Fibroblast of mammary gland (primary cell): ENCODE measurements around the gene CEP250.
A peak's percentile ranks its signal among the peaks of the same experiment; 100 is the strongest.

Experiments used
- DNase-seq: peaks from one replicate; pipeline ENCODE4 v3.0.0-alpha.2; 2010; ENCODE audit warnings: low read depth
- H3K4me3 ChIP-seq: 2 replicates; pipeline ENCODE4 v1.5.1; 2011; ENCODE audit warnings: low read depth, mild to moderate bottlenecking, low read length, moderate library complexity; ENCODE audit not compliant: control insufficient read depth
- TF ChIP-seq, protein P1 (sequence below): conservative IDR thresholded peaks from 2 replicates; pipeline ENCODE4 v1.5.1; 2011; ENCODE audit warnings: low read depth, low read length, inconsistent platforms; ENCODE audit not compliant: control insufficient read depth, insufficient read depth

Gene CEP250

DNA sequence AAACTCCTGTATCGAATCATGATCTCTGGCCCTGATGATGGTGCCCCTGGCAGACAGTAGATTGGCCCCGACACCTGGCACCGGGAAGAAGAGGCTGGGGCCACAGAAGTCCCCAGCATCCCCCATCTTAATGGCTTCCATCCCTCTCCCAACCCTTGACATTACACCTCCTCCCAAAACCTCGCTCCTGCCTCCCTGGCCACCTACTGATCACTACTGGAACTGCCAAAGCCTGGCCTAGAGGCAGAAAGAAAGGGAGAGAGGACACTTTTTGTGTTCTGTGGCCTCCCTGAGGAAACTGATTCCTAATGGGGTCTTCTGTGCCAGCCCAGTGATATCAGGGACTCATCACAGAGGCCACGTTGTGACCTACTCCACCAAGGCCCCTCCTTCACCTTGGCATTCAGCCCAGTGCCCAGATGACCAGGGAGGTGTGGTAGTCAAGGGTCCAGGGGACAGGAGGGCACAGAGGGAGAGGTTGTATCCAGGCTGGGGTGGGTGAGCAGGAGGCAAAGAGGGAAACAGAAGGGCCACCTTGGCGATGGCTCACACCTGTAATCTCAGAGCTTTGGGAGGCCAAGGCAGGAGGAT lies 68.0 kb downstream of the CEP250 start:
- DNase-seq = peak; percentile 7
- H3K4me3 ChIP-seq = no peak overlapping the region
- TF ChIP-seq, protein P1, sequence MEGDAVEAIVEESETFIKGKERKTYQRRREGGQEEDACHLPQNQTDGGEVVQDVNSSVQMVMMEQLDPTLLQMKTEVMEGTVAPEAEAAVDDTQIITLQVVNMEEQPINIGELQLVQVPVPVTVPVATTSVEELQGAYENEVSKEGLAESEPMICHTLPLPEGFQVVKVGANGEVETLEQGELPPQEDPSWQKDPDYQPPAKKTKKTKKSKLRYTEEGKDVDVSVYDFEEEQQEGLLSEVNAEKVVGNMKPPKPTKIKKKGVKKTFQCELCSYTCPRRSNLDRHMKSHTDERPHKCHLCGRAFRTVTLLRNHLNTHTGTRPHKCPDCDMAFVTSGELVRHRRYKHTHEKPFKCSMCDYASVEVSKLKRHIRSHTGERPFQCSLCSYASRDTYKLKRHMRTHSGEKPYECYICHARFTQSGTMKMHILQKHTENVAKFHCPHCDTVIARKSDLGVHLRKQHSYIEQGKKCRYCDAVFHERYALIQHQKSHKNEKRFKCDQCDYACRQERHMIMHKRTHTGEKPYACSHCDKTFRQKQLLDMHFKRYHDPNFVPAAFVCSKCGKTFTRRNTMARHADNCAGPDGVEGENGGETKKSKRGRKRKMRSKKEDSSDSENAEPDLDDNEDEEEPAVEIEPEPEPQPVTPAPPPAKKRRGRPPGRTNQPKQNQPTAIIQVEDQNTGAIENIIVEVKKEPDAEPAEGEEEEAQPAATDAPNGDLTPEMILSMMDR = peak; percentile 67

DNA sequence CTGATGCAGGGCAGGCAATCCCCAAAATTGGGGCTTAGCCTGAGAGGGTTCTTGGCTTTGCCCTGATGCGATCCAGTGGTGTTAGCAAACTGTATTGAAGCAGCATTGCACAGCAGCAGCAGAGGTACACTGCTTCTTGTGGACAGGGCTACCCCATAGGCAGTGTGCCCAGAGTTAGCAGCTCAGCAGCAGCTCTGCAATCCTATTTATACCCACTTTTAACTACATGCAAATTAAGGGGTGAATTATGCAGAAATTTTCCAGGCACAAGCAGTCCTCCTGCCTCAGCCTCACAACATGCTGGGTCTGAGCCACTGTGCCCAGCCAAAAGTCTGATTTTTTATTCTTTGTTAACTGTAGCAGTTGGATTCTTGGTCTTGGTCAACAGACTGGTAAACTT lies 70.2 kb downstream of the CEP250 start:
- TF ChIP-seq, protein P1 = no peak
- H3K4me3 ChIP-seq = no peak overlapping the region
- DNase-seq = no peak

DNA sequence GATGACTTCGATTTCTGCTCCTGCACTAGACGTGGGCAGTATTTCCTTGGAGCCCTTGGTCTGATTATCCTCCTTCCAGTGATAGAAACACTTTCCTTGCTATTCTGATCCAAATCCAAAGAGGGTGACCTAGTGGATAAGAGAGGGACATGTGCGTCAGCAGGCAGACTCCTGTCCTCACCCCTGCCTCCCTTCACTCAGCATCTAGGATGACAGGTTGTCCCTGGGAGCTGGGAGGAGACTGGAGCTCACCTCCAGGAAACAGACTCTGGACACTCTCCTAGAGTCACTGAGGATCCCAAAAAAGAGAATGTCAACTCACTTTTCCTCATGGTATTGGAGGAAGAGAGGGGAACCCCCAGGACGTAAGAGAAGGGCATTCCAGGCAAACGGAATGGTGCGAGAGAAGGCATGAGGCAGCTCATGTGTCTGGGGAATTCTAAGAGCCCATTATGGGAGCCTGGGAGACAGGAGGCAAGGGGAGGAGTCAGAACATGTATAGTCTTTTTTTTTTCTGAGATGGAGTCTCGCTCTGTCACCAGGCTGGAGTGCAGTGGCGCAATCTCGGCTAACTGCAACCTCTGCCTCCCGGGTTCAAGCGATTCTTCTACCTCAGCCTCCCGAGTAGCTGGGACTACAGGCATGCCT lies 71.8 kb downstream of the CEP250 start:
- TF ChIP-seq, protein P1 = no peak
- no peak overlapping the region for H3K4me3 ChIP-seq
- no peak for DNase-seq

DNA sequence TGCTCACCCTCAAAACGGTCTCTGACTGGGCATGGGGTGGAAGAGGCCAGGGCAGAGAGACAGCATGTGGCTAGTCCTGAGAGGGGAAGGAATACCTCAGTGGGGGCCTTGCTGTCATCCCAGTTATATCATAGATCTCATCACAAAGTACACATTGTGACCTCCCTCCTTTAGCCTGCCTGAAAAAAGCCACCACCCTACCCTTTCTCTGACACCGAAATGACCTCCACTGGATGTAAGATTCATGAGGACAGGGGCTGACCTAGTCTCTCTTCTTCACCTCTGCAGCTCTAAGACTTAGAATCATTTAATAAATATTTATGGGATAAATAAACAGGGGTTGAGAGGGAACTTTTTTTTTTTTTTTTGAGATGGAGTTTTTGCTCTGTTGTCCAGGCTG lies 74.2 kb downstream of the CEP250 start, which contains the start of gene C20orf173:
Gene C20orf173, minus strand, starts transcription at position 101 of the 400 bp plus-strand sequence. CDS start 279 bp downstream, outside the sequence.
- DNase-seq = no peak
- H3K4me3 ChIP-seq = no peak within 1 kb of the TSS
- TF ChIP-seq, protein P1 = no peak

DNA sequence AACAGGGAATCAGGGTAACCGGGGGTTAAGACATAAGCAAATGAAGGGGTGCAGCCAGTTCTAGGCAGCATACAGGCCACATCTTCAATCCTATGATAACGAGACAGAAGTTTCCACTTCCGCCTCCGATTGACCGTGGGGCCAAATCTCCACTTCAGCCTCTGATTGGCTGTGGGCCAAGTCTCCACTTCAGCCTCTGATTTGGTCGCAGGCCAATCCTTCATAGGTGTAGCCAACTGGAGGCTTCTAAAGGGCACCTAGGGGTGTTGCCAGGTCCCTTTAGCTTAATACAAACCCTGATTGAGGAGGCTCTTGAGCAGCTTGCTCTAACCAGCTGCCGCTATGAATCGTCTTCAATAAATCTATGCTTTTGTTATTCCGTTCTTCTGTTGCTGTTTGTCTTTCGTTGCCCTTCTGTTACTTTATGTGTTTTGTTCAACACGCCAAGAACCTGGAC lies 84.4 kb downstream of the CEP250 start:
- H3K4me3 ChIP-seq = no peak overlapping the region
- no peak for DNase-seq
- TF ChIP-seq, protein P1 = no peak

DNA sequence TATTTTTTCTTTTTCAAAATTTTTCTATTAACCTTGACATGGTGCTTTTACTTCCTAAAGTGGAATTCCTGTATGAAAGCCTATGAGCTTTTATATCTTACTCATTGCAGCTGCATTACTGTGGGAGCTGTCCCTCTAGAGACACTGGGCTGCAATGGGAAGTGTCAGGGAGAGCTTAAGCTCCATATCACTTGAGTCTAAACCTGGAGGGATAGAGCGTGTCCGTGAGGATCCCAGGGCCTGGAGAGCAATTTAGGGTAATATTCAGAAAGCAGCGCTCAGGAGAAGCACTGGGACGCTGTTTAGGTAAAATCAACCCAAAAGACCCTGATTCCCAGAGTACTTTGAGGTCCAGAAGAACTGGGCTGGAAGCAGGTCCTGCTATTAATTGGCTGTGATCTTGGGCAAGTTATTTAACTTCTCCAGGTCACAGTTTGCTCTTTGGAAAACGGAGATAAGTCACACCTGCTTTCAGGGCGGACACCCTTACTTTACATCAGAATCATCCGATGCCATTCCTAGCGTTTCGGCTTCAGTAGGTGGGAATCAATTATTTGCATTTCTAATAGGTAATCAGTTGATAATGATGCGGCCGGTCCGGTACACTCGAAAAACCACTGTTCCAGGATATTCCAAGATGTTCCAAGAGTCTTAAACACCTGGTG lies 85.9 kb downstream of the CEP250 start:
- TF ChIP-seq, protein P1 = no peak
- peak overlapping the region; percentile 29 for H3K4me3 ChIP-seq
- DNase-seq = no peak
